ENCODE data around the gene HOXA3. TPM values are rescaled to one million over a fixed set of nuclear protein-coding genes. Genes with fewer than 3 reads are reported as not detected.
A peak's percentile ranks its signal among the peaks of the same experiment; 100 is the strongest.

The HOXA3 gene
- total and polyA plus RNA-seq, 4 donors, result 1.9 to 10.7 (median 6.3) TPM

DNA sequence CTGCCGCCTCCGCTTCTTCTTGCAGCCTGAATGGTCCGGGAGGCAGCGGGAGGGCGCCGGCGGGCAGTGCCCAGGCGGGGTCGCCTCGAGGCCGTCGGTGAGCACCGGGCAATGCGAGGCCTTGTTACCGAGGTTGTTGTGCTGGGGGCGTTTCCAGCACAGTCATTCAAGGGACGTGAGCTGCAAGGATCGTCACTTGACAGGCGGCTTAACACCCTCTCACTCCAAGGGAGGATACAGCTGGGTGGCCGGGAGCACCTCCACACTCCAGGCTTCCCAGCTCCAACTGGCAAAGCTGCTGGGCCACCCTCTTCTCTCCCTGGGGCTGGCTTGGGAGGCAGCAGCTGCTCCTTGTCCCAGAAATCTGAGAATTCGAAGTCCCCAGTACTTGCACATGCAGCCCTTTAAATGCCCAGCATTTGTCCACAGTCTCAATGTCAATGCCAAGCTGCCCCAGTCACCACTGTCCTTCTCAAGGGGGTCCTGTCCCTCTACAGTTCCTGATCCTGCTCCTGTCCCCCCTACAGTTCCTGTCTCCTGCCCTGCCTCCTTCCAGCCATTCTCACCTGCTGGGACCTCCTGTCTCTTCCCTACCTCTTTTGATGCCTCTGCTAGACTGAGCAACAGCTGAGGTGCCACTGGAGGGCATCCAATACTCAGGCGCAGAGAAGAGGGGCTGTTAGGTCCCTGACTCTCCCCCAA lies 37.1 kb upstream of the HOXA3 start:
- no peak overlapping the region for H3K4me3 ChIP-seq
- peaks cover 3 to 98% (median 93%) of the 10 kb centered on the region in 3 donors for H3K27me3 ChIP-seq (ENCODE audit: control insufficient read depth in 3 of 3, insufficient read depth in 3 of 3, low read length in 2 of 3)
- no peak overlapping the region for H3K9ac ChIP-seq (ENCODE audit: insufficient read depth in 1 of 2, low read length in 2 of 2)
- no peak overlapping the region for H3K27ac ChIP-seq (ENCODE audit: low read depth in 1 of 2, low read length in 1 of 2)
- H3K9me3 ChIP-seq (ENCODE audit: control insufficient read depth in 4 of 4, insufficient read depth in 3 of 4, low read length in 3 of 4), result peaks cover 0 to 12% (median 0%) of the 10 kb centered on the region in 4 donors
- H3K4me1 ChIP-seq (ENCODE audit: control insufficient read depth in 5 of 5, insufficient read depth in 5 of 5, low read length in 5 of 5), result peaks cover 0 to 32% (median 16%) of the 10 kb centered on the region in 5 donors
- DNase-seq, result peak in 1 of 3 donors; percentile 16
- no peak for ATAC-seq (ENCODE audit: insufficient read depth, low FRiP score)
- WGBS, 2 donors, result 12 to 18% methylated on average over 22 of the region's 22 CpGs
- H3K36me3 ChIP-seq (ENCODE audit: control insufficient read depth in 4 of 4, insufficient read depth in 4 of 4, low read length in 4 of 4), result no peaks in the 10 kb centered on the region
- TF ChIP-seq, protein P1, sequence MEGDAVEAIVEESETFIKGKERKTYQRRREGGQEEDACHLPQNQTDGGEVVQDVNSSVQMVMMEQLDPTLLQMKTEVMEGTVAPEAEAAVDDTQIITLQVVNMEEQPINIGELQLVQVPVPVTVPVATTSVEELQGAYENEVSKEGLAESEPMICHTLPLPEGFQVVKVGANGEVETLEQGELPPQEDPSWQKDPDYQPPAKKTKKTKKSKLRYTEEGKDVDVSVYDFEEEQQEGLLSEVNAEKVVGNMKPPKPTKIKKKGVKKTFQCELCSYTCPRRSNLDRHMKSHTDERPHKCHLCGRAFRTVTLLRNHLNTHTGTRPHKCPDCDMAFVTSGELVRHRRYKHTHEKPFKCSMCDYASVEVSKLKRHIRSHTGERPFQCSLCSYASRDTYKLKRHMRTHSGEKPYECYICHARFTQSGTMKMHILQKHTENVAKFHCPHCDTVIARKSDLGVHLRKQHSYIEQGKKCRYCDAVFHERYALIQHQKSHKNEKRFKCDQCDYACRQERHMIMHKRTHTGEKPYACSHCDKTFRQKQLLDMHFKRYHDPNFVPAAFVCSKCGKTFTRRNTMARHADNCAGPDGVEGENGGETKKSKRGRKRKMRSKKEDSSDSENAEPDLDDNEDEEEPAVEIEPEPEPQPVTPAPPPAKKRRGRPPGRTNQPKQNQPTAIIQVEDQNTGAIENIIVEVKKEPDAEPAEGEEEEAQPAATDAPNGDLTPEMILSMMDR (IDR thresholded peaks at IDR 0.05; ENCODE audit: control extremely low read depth, extremely low read depth), result no peak

DNA sequence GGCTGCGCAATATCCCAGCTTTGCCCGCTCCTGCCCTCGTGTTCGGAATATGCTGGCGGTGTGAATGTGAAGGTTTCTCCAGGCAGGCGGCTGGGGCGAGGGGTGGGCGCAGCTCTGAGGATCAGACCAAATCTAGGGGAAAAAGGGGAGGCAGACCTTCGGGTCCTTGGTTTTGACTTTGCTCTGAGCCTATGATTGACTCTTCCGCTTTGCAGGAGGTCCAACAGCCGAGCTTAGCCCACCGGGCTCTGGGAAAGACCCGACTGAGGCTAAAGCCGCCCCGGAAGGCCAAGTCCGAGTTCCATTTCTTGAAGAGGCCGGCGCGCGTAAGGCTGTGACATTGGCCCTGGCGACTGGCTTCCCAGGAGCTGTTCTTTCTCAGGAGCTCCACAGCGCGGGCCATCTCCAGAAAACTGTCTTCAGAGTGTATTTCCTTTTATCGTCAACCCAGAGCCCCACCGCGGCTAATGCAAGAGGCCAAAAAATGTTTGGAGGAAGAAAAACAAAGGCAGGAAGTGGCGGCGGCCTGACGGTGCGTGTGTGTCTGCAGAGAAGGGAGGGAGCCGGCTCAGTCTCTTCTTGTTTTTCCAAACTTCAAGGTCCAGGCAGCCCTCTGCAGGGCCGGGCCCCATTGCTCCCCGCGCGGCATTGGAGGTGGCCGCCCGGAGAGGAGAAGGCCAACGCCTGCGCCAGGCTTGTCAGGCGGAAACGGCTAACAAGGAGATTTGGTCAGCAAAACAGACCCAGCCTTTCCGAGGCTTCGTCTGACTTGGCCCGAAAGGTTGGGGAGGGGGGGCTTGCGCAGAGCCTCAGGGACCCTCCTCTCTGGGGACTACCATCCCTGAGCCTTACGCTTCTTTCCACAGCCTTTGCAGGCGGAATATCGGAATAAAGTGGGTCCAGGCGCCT lies 36.3 kb upstream of the HOXA3 start:
- TF ChIP-seq, protein P1 (IDR thresholded peaks at IDR 0.05; ENCODE audit: control extremely low read depth, extremely low read depth), result no peak
- Histone ChIP-seq H3K4me3 (no peak overlapping the region), H3K4me1 (ENCODE audit: control insufficient read depth in 5 of 5, insufficient read depth in 5 of 5, low read length in 5 of 5) (peaks cover 0 to 34% (median 21%) of the 10 kb centered on the region in 5 donors), H3K27me3 (ENCODE audit: control insufficient read depth in 3 of 3, insufficient read depth in 3 of 3, low read length in 2 of 3) (peaks cover 3 to 97% (median 91%) of the 10 kb centered on the region in 3 donors), H3K9me3 (ENCODE audit: control insufficient read depth in 4 of 4, insufficient read depth in 3 of 4, low read length in 3 of 4) (peaks cover 0 to 12% (median 0%) of the 10 kb centered on the region in 4 donors), H3K27ac (ENCODE audit: low read depth in 1 of 2, low read length in 1 of 2) (no peak overlapping the region), H3K9ac (ENCODE audit: insufficient read depth in 1 of 2, low read length in 2 of 2) (no peak overlapping the region), H3K36me3 (ENCODE audit: control insufficient read depth in 4 of 4, insufficient read depth in 4 of 4, low read length in 4 of 4) (no peaks in the 10 kb centered on the region)
- DNase-seq, result peak in 2 of 3 donors; percentile 46 to 47
- peak; percentile 6 for ATAC-seq (ENCODE audit: insufficient read depth, low FRiP score)
- WGBS, 2 donors, result 3 to 8% methylated on average over 44 to 49 of the region's 49 CpGs

DNA sequence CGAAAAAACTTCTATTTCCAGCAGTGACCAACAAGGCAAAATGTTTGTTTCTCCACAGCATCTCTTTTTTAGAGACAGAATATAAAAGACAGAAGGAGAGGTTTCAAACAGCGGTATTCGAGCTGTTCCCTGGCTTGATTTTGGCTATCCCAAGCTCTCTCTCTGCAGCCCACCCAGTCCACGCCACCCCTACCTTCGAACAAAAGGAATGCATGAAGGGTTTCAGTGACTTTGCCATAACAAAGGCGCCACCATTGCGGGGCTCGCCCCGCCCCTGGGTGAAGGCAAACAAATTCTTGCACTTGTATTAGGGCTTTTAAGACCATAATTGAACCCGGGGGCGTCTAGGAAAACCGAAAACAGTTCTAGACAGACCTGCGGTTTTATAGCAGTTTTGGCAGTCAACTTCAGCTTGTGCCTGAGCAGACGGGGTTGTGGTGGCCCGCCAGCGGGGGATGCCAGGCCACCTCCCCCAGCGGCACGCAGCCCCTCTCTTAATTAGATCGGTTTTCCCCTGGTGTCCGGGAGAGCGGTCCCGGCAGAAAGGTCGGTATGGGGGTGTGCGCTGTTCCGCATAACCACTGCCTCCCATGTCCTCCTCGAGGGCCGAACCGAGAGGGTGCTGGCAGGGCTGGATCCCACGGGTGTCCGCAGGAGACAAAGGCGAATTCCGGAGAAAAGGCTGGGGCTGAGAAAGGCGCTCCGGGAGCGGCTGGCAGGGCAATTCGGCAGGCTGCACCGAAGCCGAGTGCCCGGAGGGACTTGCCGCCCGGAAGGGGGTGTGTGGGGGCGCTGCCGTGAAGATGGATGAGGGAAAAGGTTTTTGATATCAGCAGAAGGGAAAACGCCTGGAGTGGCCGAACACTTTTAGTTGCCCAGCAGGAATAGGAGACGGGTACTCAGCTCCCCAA lies 35.3 kb upstream of the HOXA3 start:
- Histone ChIP-seq H3K4me1 (ENCODE audit: control insufficient read depth in 5 of 5, insufficient read depth in 5 of 5, low read length in 5 of 5) (peaks cover 0 to 30% (median 17%) of the 10 kb centered on the region in 5 donors), H3K9me3 (ENCODE audit: control insufficient read depth in 4 of 4, insufficient read depth in 3 of 4, low read length in 3 of 4) (peaks cover 0 to 12% (median 0%) of the 10 kb centered on the region in 4 donors), H3K27ac (ENCODE audit: low read depth in 1 of 2, low read length in 1 of 2) (no peak overlapping the region), H3K27me3 (ENCODE audit: control insufficient read depth in 3 of 3, insufficient read depth in 3 of 3, low read length in 2 of 3) (peaks cover 3 to 97% (median 94%) of the 10 kb centered on the region in 3 donors), H3K36me3 (ENCODE audit: control insufficient read depth in 4 of 4, insufficient read depth in 4 of 4, low read length in 4 of 4) (no peaks in the 10 kb centered on the region), H3K9ac (ENCODE audit: insufficient read depth in 1 of 2, low read length in 2 of 2) (no peak overlapping the region), H3K4me3 (no peak overlapping the region)
- DNase-seq (peak in 1 of 3 donors; percentile 15), ATAC-seq (ENCODE audit: insufficient read depth, low FRiP score) (no peak)
- 6 to 7% methylated on average over 45 to 46 of the region's 46 CpGs for WGBS, 2 donors
- TF ChIP-seq, protein P1 (IDR thresholded peaks at IDR 0.05; ENCODE audit: control extremely low read depth, extremely low read depth), result no peak

All from lung (tissue), 12 donors.